HUES64 (cell line): ENCODE results near the gene MRGPRD.
"Not testable (repeated sequence)": the region's sequence is repeated elsewhere in the genome, so short reads cannot be mapped to it uniquely, and the experiment has no call there.

Experiments
- H3K27ac ChIP-seq: 2 replicates; pipeline ENCODE4 v1.7.0; 2013; ENCODE audit warnings: low read depth, low read length, inconsistent platforms
- H3K27me3 ChIP-seq: 2 replicates; pipeline ENCODE4 v1.6.1; 2013; ENCODE audit warnings: mild to moderate bottlenecking, low read length; ENCODE audit not compliant: insufficient read depth
- H3K36me3 ChIP-seq: 2 replicates; pipeline ENCODE4 v1.6.1; 2013; ENCODE audit warnings: mild to moderate bottlenecking, low read length; ENCODE audit not compliant: insufficient read depth
- H3K4me1 ChIP-seq: 2 replicates; pipeline ENCODE4 v1.6.1; 2013; ENCODE audit warnings: mild to moderate bottlenecking, low read length, moderate library complexity; ENCODE audit not compliant: insufficient read depth
- H3K4me3 ChIP-seq: 2 replicates; pipeline ENCODE4 v1.5.1; 2013; ENCODE audit warnings: mild to moderate bottlenecking, low read length, moderate library complexity
- H3K9ac ChIP-seq: 2 replicates; pipeline ENCODE4 v1.6.1; 2013; ENCODE audit warnings: mild to moderate bottlenecking, low read depth, low read length
- H3K9me3 ChIP-seq: 2 replicates; pipeline ENCODE4 v1.6.1; 2013; ENCODE audit warnings: low read depth, low read length; ENCODE audit not compliant: insufficient read depth
- WGBS: fragments of 150-250, 120-280 bp; methylation state at CpG from one replicate; pipeline ENCODE4 v1.1.7; 2013; ENCODE audit warnings: missing lambda C conversion rate; 5-methylcytosine and 5-hydroxymethylcytosine counted together

The MRGPRD gene

GRCh38 chr11:69005183-69005630 lies 24.4 kb upstream of the MRGPRD start:
- H3K36me3 ChIP-seq: 0 out of 2 replicates have a peak, but pooled peaks cover 4% of the 10 kb centered on the region
- no peaks in the 10 kb centered on the region for H3K27me3 ChIP-seq
- H3K4me3 ChIP-seq: no peak overlapping the region
- no peak overlapping the region for H3K9ac ChIP-seq
- 95% methylated on average over 27 of the region's 27 CpGs for WGBS
- H3K9me3 ChIP-seq: no peaks in the 10 kb centered on the region
- no peak overlapping the region for H3K27ac ChIP-seq
- peaks cover 16% of the 10 kb centered on the region; the same call in 1 of the 2 replicates for H3K4me1 ChIP-seq

GRCh38 chr11:69004411-69005182 lies 23.8 kb upstream of the MRGPRD start:
- Histone ChIP-seq H3K9me3 (no peaks in the 10 kb centered on the region), H3K4me1 (peaks cover 16% of the 10 kb centered on the region; the same call in 1 of the 2 replicates), H3K36me3 (0 out of 2 replicates have a peak, but pooled peaks cover 4% of the 10 kb centered on the region), H3K27me3 (no peaks in the 10 kb centered on the region), H3K4me3 (no peak overlapping the region), H3K27ac (no peak overlapping the region), H3K9ac (no peak overlapping the region)
- WGBS: 89% methylated on average over 13 of the region's 13 CpGs

- no peak overlapping the region for H3K27ac ChIP-seq
- peaks cover 12% of the 10 kb centered on the region; the same call in 1 of the 2 replicates for H3K4me1 ChIP-seq
- H3K36me3 ChIP-seq: 0 out of 2 replicates have a peak, but pooled peaks cover 4% of the 10 kb centered on the region
- H3K9ac ChIP-seq: no peak overlapping the region
- H3K4me3 ChIP-seq: no peak overlapping the region
- WGBS: 95% methylated on average over 20 of the region's 20 CpGs
- no peaks in the 10 kb centered on the region for H3K9me3 ChIP-seq
- H3K27me3 ChIP-seq: no peaks in the 10 kb centered on the region
Measured at GRCh38 chr11:69003866-69004367, 23.1 kb upstream of the MRGPRD start.

GRCh38 chr11:69003301-69003865 lies 22.6 kb upstream of the MRGPRD start:
- H3K36me3 ChIP-seq: 0 out of 2 replicates have a peak, but pooled peaks cover 4% of the 10 kb centered on the region
- no peaks in the 10 kb centered on the region for H3K9me3 ChIP-seq
- H3K27me3 ChIP-seq: no peaks in the 10 kb centered on the region
- no peak overlapping the region for H3K9ac ChIP-seq
- WGBS: 92% methylated on average over 9 of the region's 9 CpGs
- H3K4me3 ChIP-seq: no peak overlapping the region
- peaks cover 12% of the 10 kb centered on the region; the same call in 1 of the 2 replicates for H3K4me1 ChIP-seq
- no peak overlapping the region for H3K27ac ChIP-seq

GRCh38 chr11:69002570-69003231 lies 21.9 kb upstream of the MRGPRD start:
- Histone ChIP-seq H3K4me1 (peaks cover 9% of the 10 kb centered on the region), H3K27ac (no peak overlapping the region), H3K27me3 (no peaks in the 10 kb centered on the region)

DNA sequence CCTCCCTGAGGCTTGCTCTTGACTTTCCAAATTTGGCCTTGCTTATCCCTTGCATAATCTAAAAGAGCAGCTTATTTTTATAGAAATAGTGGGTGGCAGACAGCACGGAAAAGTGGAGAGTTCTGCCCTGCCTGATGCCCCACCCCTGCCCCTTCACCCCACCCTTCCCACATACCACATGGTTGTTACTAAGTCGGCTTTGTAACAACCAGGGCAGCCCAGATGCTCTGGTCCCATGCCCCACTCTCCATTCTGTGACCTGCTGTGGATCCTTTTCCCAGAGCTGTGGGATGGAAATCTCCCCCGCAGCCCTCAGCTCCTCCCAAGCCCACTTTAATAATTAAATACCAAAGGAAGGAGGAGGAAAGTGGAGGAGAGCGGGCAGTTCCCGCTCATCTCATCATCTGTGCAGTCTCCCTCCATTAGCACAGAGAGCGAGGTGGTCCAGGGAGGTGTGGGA lies 21.4 kb upstream of the MRGPRD start:
- Histone ChIP-seq H3K36me3 (0 out of 2 replicates have a peak, but pooled peaks cover 4% of the 10 kb centered on the region), H3K4me1 (peaks cover 5% of the 10 kb centered on the region), H3K4me3 (no peak overlapping the region), H3K9me3 (no peaks in the 10 kb centered on the region), H3K9ac (no peak overlapping the region), H3K27ac (no peak overlapping the region), H3K27me3 (no peaks in the 10 kb centered on the region)
- WGBS: 85% methylated on average over 5 of the region's 6 CpGs

More at GRCh38 chr11:69002570-69003231, 21.9 kb upstream of the MRGPRD start:
- no peaks in the 10 kb centered on the region for H3K9me3 ChIP-seq
- no peak overlapping the region for H3K4me3 ChIP-seq
- no peak overlapping the region for H3K9ac ChIP-seq
- 0 out of 2 replicates have a peak, but pooled peaks cover 4% of the 10 kb centered on the region for H3K36me3 ChIP-seq
- 87% methylated on average over 13 of the region's 13 CpGs for WGBS

- WGBS: 89% methylated on average over 23 of the region's 23 CpGs
- Histone ChIP-seq H3K9me3 (no peaks in the 10 kb centered on the region), H3K9ac (no peak overlapping the region), H3K36me3 (0 out of 2 replicates have a peak, but pooled peaks cover 4% of the 10 kb centered on the region), H3K4me3 (no peak overlapping the region), H3K4me1 (peaks cover 5% of the 10 kb centered on the region), H3K27ac (no peak overlapping the region), H3K27me3 (no peaks in the 10 kb centered on the region)
Measured at GRCh38 chr11:69001243-69002081, 20.7 kb upstream of the MRGPRD start.

DNA sequence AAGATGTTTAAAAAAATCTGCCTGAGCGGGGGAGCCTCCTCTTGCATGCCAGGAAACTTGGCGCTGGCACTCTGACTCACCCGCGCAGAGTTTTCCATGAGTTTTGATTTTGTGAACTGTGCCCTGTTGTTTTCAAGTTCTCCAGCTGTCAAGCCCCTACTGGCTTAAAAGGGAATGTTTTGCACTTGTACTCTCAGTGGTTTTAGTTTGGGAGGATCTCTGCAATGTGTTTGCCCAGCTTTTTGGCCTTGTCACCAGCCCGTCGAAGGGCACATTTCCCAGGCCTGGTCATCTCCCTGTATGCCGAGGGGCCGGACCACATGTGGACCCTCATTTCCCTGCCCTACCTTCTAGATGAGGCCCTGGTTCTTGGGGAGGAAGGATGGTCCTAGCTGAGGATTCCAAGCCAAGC lies 20.1 kb upstream of the MRGPRD start:
- no peaks in the 10 kb centered on the region for H3K9me3 ChIP-seq
- no peaks in the 10 kb centered on the region for H3K27me3 ChIP-seq
- 88% methylated on average over 8 of the region's 8 CpGs for WGBS

GRCh38 chr11:69000391-69000790 lies 19.6 kb upstream of the MRGPRD start:
- Histone ChIP-seq H3K27ac (no peak overlapping the region), H3K27me3 (no peaks in the 10 kb centered on the region), H3K9ac (no peak overlapping the region), H3K4me3 (no peak overlapping the region), H3K4me1 (peaks cover 5% of the 10 kb centered on the region), H3K9me3 (no peaks in the 10 kb centered on the region), H3K36me3 (0 out of 2 replicates have a peak, but pooled peaks cover 4% of the 10 kb centered on the region)
- WGBS: 95% methylated on average over 5 of the region's 5 CpGs

More for the DNA sequence above, 20.1 kb upstream of the MRGPRD start:
- Histone ChIP-seq H3K27ac (no peak overlapping the region), H3K9ac (no peak overlapping the region), H3K36me3 (0 out of 2 replicates have a peak, but pooled peaks cover 4% of the 10 kb centered on the region), H3K4me1 (peaks cover 5% of the 10 kb centered on the region), H3K4me3 (no peak overlapping the region)

- H3K36me3 ChIP-seq, H3K4me3 ChIP-seq, H3K27me3 ChIP-seq, H3K9ac ChIP-seq, H3K4me1 ChIP-seq, H3K27ac ChIP-seq, H3K9me3 ChIP-seq: not testable (repeated sequence)
- 92% methylated on average over 12 of the region's 12 CpGs for WGBS
Measured at GRCh38 chr11:68999748-69000355, 19.1 kb upstream of the MRGPRD start.
